OCI-M2 (cell line): ENCODE data around the gene ARHGAP8.

ENCODE experiments used
- DNase-seq: peaks from one replicate; lab custom pipeline; 2025; ENCODE audit not compliant: unreplicated experiment; lab: John Stamatoyannopoulos, UW

ARHGAP8 gene

GRCh38 chr22:44764974-44765373 lies 12.6 kb downstream of the ARHGAP8 start:
- no peak for DNase-seq

GRCh38 chr22:44765571-44766285 lies 13.4 kb downstream of the ARHGAP8 start:
- DNase-seq, result no peak

DNA sequence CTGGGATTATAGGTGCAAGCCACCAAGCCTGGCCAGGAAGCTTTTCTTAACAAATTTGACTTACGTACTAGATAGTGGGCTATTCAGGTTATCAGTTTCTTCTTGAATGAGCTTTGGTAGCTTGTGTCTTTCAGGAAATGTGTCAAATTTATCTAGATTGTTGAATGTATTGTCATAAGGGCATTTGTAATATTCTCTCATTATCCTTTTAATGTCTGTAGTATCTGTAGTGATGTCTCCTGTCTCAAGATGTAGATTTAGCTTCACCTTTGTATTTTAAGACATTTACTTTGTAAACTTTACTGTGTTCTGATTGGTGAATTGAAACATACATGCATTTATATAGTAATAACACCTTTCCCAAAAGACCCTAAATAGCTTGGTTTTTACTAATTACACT lies 20.7 kb downstream of the ARHGAP8 start:
- DNase-seq, result no peak

DNA sequence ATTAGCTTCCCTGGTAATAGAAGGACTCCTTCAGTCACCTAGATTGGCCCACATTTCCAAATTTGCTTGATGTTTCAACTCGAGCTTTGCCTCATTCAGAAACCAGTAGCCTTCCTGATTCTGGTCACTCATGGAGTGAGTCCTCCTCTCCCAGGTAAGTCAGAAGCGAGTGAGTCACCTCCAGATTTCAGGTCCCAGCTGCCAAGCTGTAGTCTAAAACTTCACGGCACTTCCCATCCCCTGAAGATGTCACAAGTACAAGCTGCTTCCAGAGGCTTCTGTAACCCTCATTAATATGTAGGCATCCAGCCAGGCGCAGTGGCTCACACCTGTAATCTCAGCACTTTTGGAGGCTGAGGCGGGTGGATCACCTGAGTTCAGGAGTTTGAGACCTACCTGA lies 23.5 kb downstream of the ARHGAP8 start:
- DNase-seq, result no peak

GRCh38 chr22:44776605-44777363 lies 24.4 kb downstream of the ARHGAP8 start:
- no peak for DNase-seq

GRCh38 chr22:44777364-44777755 lies 25.0 kb downstream of the ARHGAP8 start:
- DNase-seq, result no peak

DNA sequence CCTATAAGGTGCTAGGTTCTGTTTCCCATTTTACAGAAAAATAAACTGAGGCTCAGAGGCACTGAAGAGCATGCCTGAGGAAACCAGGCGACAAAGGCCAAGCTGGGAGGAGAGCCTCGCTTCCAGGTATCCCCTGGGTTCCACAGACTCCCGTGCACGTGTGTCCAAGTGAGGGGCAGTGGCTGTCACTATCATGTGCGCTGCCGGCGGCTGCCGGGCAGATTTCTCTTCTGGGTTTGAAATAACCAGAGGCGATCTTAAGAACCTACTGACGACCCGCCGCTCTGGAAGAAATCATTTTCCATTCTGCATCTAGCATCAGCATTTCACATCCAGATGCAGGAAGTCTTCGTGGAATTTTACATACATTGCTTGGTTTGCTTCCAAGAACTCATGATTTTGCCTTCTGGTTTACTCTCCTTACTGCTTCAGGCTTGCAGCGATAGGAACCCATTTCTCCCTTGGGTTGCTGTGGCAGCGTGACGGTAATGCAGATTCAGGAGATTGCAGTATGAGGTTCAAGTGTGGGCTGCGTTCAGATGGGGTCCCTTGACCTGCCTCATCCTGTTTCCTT lies 28.6 kb downstream of the ARHGAP8 start:
- DNase-seq, result no peak

GRCh38 chr22:44782363-44782963 lies 30.1 kb downstream of the ARHGAP8 start:
- no peak for DNase-seq

DNA sequence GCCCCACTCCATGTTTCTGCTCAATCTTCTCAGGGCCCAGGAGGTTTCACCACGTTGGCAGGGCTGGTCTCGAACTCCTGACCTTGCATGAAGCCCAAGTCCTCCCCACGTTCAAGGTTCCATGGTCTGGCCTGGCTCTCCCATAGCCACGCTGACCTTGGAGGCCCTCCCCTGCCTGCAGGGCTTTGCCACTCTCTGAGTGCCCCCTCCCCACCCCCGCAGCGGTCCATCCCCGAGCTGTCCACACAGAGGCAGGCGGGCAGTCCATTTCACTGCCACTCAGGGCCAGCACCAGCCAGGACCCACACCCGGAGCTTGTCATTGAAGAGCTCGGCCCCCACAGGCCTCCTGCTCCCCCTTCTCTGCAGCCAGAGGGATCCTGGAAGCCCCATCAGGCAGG lies 30.7 kb downstream of the ARHGAP8 start:
- no peak for DNase-seq

GRCh38 chr22:44783581-44783980 lies 31.2 kb downstream of the ARHGAP8 start:
- no peak for DNase-seq

GRCh38 chr22:44786136-44786535 lies 33.8 kb downstream of the ARHGAP8 start:
- no peak for DNase-seq

- DNase-seq, result no peak
Observed at GRCh38 chr22:44786610-44787009, 34.2 kb downstream of the ARHGAP8 start.

DNA sequence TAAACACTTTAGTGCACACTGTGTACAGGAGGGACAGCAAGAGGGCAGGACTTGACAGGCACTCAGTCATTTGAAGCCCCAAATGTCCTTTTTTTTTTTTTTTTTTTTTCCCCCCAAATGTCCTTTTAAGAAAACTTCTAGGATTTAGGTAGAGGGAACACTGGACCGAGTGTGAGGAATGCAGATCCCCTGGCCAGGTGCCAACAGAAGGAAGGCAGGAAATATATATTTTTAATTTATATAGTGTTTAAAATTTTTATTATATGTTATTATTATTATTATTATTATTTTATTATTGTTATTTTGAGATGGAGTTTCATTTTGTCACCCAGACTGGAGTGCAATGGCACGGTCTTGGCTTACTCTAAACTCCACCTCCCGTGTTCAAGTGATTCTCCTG lies 35.5 kb downstream of the ARHGAP8 start:
- DNase-seq, result no peak

- DNase-seq, result no peak
Observed at GRCh38 chr22:44793106-44793505, 40.7 kb downstream of the ARHGAP8 start.

- no peak for DNase-seq
Observed at GRCh38 chr22:44793506-44794172, 41.3 kb downstream of the ARHGAP8 start.

GRCh38 chr22:44795701-44796630 lies 43.6 kb downstream of the ARHGAP8 start:
- no peak for DNase-seq

DNA sequence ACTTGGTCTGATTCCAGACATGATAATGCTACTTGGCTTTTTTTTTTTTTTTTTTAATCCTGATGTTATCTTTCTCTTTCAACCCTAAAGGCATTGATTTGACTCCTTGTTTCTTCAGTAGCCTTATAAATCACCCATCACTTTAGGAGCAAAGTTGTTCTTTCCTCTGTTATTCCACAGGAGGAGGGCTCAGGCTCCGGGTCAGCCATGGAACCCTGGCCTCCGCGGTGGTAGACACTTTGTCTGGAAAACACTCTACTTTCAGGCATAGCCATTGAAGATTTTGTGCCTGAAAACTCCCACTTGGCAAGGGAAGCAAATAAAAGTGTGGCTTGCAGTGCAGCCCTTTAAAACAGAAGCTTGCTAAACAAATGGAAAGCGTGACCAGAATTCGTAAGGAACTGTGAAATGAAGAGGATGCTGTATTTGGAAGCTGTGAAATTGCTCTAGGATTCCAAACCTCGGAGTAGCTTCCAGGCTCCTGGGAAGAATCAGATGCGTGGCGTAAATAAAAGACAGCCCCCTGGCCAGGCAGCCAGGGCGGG lies 44.9 kb downstream of the ARHGAP8 start:
- DNase-seq, result no peak

DNA sequence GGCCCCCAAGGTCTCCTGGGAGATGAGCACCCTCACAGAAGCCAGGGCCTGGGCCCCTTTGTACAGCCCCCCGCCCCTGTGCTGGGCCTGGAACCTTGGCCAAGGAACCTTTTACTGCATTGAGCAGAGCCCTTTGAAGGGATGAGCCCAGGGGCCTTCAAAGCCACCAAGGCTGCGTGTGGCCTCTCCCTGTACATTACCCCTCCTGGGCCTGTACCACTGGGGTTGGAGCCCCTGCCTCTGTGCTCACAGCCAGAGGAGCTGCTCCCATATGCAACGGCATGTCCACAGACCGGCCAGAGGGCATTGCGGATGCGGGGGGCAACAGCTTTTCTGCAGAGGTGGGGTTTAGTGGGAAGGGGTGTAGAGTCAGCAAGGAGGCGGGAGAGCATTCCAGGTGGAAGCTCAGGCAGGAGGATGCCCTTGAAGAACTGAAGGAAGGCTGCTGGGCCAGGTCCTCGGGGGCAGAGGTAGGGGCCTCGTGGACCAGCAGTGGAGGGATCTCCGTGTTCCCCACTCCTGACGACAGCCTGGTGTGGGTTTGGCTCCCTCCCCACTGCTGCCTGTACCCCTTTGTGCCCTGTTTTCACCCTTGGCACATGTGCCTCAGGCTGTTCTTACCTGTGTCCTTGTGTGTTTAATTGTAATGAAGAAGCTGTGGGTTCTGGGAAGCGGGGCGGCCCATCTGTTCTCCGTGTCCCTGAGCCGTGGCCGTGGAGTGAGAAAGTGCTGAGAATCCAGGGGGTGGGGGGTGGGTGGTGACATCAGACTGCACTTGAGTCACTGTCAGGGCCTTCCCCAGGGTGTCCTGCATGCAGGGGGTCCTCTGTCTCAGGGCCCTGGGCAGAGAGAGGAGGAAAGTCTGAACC lies 46.9 kb downstream of the ARHGAP8 start:
- no peak for DNase-seq
